Posterior vena cava (tissue), 2 donors: Measurements from ENCODE around the gene CDKN2B-AS1. TPM values are rescaled to one million over a fixed set of nuclear protein-coding genes. Genes with fewer than 3 reads are reported as not detected.
"Not testable (repeated sequence)": the region's sequence is repeated elsewhere in the genome, so short reads cannot be mapped to it uniquely, and the experiment has no call there.

Experiments
- DNase-seq: peaks from one replicate; pipeline ENCODE4 v3.0.0-alpha.2; 2020; ENCODE audit warnings: low spot score
- intact Hi-C, 2 donors: fragments of 100-400 bp; cut with DNase I; formaldehyde crosslinking; loops; one replicate each; pipeline versions ENCODE4 v1.14.1 to v1.14.2; 2022 to 2023
- total RNA-seq, 2 donors: library from RNA; stranded (reverse); fragmentation: NEBNext Ultra II Directional; extraction: Animal tissue kit (Norgen Biotek cat#: 25700); gene quantifications; one replicate each; pipeline ENCODE4 v1.2.1, GENCODE V29; 2021
- donor health status: DM: yes; HTN: yes; CAD: no.
- donor health status: DM: yes; HTN: yes; CAD: no.

The CDKN2B-AS1 gene
- total RNA-seq, 2 donors from 2014 or later = 0.65 to 1.00 TPM

DNA sequence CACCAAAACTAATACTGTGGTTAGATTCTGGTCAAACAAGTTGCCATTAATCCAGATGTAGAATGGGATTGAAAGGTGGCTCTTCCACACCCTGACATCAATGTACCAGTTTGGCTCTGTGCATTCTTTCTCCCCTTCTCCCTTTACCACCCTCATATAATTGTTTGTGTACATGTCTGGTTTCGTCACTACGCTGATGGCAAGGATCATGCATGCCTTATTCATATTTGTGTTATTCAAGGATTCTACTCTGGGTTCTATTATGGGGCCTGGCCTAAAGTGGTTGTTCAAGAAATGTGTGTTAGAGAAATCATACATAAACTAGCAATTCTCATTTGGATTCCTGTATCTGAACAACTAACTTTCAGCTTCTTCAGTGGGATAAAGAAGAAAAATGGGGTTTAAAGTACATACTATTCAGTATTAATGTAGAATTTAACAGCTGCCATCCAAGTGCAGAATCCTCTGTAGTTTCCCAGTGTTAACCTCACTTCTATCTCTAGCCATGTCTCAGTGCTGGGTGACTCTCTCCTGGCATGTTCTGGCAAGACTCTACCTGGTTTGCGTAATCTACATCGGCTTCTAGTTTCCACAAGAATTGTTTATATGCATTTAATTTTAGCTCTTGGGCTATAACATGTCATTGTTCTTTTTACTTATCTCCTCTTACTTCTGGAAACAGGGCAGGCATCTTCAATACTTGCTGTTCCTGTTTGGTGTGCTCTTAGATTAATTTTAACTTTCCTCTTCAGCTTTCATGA, 42.5 kb downstream of the CDKN2B-AS1 start:
- intact Hi-C loops = no loop called here
- DNase-seq = no peak

DNA sequence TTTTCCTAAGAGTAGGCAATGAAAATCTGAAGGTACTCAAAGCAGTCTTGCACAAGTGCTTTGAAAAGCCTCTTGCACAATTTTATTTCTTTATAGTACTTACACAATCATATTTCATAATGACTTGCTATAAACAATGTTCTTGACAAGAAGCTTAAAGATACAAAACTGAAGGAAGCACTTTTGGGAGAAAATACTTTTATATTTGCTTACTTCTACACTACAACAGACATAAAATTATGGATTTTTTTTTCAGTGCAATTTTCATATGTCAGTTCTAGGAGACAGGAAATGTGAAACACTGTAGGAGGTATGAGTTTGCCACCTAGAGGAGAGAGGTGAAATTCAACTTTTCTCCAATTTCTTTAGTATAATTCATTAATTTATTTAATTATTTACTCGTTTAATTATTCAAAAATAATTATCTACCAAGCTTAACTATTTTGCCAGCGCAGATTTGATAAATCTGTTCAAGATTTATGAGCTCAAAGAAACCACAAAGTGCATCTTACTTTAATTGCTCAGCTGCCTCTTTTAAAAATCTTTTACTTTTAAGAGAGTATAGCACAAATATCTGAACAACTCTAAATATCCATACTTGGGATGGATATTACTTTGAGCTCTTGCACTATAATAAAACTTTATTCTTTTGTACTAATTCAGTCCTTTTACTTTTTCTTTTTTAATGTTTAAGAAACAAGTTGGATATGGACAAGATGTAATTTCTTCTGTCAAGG, 43.5 kb downstream of the CDKN2B-AS1 start:
- no peak for DNase-seq
- intact Hi-C loops = no loop called here

DNA sequence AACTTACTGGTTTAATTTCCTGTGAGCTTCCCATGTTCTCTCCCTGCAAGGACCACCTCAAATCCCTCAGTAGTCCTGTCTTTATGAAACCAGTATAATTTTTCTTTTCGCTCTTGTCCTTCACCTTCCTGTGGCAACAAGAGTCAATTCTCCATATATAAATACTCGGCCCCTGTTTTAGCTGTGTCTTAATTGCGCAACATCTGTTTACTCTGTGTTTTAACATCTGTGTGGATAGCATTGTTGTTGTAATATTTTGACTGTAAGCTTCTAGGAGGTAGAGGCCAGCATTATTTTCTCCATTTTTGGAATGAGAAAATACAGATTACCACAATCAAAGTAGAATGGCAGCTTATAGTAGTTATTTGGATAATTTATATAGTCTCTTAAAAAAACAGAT, 44.7 kb downstream of the CDKN2B-AS1 start:
- DNase-seq = no peak
- intact Hi-C loops = no loop called here

DNA sequence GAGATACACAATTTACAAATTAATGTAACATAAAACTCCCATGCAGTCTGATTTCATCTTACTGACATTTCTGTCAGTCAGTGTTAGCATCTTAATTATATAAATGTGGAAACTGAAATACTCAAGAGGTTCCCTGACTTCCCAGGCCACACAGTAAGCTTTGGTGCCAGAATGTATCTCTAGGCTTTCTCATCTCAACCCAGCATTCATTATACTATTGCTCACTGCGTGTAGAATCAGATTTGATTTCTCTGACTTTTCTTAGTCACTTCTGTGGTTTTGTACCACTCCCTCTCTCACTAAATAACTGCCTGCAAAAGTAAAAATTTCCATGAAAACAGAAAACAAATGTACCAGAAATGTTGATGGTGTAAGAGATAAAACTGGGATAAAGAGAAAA, 46.2 kb downstream of the CDKN2B-AS1 start:
- intact Hi-C loops = no loop called here
- DNase-seq = no peak

DNA sequence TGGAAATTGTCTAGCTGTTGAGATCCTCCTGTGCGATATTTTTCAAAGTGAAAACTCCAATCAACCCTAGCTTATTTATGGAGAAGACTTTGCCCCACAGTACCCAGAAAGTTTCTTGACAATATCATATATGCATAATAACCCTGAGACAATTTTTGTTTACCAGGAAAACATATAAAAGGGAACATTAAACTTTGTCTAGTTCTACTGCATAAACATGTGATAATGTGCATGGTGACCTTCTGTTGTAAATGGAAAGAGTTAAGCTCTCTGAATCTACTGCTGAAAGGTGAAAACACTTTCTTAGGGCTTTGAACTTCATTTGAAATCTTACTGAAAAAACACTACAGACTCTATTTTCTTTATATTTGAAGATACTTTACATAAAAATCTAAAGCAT, 46.8 kb downstream of the CDKN2B-AS1 start:
- intact Hi-C loops = no loop called here
- no peak for DNase-seq

DNA sequence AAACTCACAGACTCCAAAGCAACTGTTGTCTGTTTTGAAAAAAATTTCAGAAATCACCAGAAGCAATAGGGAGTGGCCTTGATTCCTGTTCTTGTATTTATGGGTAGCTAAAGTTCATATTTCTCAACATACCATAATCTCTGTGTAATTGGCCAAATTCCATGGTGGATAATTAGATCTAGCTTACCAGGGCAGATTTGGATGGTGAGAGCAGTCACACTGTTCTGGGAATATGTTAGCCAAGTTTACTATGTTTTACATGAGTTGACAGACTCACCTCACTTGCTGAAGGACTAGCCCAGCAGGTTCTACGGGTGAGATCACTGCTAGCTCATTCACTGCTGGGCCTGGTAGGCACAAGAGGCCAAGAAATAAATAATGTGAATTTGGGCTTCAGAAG, 47.2 kb downstream of the CDKN2B-AS1 start:
- intact Hi-C loops = no loop called here
- no peak for DNase-seq

DNA sequence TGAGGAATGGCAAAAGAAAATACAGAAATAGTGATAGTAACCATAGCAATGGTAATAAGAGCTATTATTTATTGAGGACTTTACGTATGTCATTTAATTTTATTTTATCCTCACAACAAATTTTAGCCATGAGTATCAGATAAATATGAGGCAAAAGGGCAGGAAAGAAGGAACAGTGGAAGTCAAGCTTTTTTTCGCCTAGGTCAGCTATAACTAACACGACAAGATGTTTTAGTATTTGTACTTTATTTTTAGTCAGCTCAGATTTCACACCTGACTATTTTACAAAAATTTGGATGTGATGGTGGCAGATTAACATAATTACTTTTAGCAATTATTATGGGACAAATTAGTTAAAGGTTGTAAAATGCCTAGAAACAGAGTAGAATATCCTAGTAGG, 49.3 kb downstream of the CDKN2B-AS1 start:
- no peak for DNase-seq
- intact Hi-C loops = no loop called here

DNA sequence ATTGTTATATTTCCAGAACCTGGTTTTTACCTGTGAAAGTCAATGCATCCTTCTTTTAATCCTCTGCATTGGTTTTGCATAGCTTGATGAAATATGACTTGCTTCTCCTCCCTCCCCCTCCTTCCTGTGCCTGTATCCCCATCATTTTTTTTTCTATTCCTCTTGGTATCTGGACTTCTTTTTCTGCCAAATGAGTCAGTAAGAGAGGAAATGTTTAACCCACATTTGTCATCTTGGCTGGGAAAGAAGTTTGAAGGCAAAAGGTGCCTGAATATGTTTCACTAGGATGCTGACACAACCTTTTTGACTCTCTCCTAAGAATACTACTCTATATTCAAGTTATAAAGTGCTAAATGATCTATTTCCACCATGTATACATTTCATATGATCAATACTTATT, 50.0 kb downstream of the CDKN2B-AS1 start:
- intact Hi-C loops = no loop called here

DNA sequence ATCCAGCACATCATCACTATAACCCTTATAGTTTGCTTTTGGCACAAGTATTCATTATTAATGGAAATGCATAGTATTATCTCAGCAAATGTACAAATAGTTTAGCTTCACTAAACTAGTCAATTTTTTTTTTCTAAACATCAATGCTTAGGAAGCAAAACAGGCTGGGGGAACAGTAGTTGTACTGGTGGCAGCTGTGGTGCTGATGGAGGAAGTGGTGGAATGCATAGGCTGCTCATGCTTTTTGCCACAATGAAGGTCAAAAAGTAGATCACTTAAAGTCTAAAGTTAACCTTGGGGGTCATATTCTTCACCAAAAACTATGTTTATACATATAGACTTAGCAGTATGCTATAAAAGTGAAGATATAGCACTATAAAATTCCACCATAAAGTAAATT, 50.8 kb downstream of the CDKN2B-AS1 start:
- DNase-seq = no peak
- intact Hi-C loops = no loop called here

More for the DNA sequence above, 50.0 kb downstream of the CDKN2B-AS1 start:
- no peak for DNase-seq

DNA sequence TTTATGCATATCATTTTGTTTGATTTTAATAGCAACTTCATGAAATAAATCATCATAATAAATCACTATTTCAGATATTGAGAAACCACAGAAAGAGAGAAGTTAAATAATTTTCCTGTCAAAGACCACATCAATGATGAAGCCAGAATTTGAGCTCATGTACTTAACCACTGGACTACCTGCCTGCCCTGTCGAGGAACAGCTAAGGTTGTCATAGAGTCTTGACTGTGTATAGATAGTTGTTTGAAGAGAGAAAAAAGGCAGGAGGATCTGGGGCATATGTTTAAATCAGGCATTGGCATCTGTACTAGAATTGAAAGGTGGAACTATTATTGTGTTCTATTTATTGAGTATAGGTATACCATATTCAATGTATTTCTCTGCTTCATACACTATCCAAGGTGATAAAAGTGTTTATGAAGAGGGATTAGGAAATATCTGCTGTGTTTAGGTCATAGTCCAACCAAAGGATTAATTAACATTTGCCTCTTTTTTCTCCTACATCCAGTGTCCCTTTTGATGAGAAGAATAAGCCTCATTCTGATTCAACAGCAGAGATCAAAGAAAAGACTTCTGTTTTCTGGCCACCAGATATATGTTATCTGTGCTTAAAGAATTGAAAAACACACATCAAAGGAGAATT, 51.8 kb downstream of the CDKN2B-AS1 start:
- intact Hi-C loops = no loop called here

DNA sequence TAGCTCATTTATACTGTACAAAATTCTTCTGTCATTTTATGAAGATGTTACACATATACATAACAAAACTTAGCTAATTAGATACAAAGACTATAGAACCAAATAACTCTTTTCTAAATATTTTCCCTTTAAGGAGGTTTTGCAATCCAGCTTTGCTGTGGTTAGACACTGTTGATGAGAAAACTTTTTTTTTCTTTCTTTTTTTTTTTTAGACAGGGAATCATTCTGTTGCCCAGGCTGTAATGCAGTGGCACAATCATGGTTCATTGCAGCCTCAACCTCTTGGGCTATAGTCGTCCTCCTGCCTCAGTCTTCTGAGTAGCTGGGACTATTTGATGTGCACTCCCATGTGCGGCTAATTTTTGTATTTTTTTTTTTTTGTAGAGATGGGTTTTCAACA, 53.0 kb downstream of the CDKN2B-AS1 start:
- intact Hi-C loops = no loop called here
- no peak for DNase-seq

More for the DNA sequence above, 51.8 kb downstream of the CDKN2B-AS1 start:
- DNase-seq = no peak

DNA sequence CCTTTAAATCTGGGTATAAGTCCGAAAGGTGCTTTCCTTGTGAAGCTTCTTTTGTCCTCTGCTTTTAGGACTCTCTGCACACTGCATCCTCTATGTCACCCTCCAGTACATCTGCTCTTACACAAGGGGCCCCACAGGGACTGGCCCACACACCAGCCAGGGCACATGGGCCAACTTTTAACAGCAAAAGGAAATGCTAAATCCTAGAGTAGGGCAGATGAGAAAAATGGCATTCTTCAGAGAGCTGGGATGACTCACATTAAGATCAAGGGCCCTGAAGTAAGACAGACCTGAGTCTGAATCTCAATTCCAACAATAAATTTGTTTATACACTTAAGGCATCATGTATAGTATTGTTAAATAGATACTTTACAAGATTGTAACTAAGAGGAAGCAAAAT, 54.8 kb downstream of the CDKN2B-AS1 start:
- intact Hi-C loops = no loop called here
- DNase-seq = no peak

DNA sequence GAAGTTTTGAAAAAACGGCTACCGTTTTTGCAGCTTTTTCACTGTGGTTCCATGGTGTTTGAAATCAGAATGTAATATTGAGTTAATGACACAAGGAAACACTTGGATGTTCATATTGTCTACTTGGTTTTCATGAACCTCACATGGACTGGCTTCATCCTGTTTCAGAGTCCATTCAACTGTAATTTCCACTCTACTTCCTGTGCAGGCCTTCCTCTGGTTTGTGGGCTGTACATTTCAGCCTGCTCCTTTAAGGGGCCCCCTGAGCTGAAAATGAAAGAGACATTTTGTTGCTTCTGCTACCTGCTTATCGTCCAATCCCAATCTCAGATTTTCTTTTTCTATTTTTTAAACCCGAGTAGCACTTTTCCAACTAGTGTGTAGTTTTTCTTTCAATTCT, 56.3 kb downstream of the CDKN2B-AS1 start:
- DNase-seq = no peak
- intact Hi-C loops = no loop called here

DNA sequence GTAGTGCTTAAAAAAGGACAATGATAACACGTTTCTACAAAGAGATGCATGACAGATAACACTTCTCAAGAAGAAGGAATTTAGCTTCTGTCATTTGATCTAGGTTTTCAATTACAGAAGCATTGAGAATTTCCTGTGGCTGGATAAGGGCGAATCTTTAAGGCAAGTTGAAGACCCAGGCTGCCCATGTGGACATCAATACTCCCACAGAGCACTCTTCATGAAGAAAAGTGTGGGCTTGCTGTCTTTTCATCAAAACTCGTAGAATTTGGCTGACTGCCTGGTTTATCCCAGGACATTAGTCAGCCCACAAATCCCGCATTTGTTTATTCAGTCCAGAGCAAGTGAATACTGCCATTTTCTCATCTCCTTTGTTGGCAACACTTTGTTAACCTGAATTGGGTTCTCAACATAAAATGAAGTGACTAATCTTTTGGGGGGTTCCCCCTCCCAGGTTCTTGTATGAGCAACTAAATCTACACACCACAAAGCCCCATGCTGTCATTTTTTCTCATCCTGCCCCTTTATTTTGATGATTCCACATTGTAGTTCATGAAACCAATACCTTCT, 57.9 kb downstream of the CDKN2B-AS1 start:
- no peak for DNase-seq
- intact Hi-C loops = no loop called here

DNA sequence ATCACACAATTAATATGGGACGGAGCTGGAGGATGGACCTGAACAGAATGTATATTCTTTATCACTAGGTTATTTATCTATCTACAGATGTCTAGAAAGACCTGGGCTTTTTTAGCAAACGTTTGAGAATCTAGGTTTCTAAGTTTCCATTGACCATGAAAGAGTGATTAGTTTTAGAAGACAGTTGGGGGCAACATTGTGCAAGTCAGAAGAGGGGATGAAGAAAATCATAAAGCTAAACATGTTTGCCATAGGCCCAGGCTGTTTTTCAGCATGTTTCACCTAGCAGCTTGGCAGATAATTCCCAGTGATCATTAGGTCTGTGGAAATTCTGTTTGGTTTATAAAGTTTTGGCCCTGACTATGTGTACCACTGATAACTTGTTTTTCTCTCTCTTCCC, 58.6 kb downstream of the CDKN2B-AS1 start:
- DNase-seq = no peak
- intact Hi-C loops = no loop called here

DNA sequence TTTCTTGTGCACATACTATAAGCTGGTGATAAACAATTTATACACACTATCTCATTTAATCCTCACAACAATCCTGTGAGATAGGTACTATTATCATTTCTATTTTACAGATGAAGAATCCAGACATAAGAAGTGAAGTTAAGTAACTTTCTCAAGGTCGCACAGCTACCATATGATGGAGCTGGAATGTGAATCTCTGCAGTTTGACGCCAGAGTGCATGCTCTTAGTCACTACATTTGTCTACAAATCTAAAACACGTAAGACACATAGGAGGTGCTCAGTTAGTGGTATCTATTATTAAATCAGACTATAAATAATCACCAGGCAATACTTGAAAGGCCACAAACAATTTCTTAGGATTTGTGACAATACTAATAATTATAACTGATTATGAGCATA, 59.5 kb downstream of the CDKN2B-AS1 start:
- no peak for DNase-seq
- intact Hi-C loops = no loop called here

DNA sequence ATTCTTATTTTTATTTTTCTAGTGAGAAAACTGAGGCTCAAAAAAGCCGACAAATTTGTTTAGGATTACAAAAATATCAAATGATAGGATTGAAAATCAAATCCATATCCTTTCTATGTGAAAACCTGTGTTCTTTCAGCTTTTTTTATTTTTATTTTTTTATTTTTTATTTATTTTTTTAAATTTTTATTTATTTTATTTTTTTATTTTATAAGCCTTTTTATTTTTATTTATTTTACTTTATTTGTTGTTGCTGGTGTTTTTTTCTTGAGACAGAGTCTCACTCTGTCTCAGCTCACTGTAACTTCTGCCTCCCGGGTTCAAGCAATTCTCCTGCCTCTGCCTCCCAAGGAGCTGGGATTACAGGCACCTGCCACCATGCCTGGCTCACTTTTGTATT, 59.9 kb downstream of the CDKN2B-AS1 start:
- no peak for DNase-seq
- intact Hi-C loops = no loop called here

DNA sequence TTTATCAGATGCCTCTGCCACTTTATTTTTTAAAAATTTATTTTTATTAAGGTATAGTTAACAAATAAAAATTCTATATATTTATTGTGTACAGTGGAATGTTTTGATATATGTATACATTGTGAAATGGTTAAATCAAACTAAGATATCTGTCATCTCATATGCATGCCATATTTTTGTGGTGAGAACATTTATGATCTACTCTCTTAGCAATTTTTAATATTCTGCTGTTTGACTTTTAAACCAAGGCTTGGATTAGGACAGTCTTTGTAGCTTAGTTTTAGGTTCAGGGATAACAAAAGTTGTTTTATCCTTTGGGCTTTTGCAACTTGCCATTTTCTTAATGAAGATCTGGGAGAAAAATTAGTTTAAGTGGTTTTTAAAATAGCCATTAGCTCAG, 60.5 kb downstream of the CDKN2B-AS1 start:
- intact Hi-C loops = no loop called here

DNA sequence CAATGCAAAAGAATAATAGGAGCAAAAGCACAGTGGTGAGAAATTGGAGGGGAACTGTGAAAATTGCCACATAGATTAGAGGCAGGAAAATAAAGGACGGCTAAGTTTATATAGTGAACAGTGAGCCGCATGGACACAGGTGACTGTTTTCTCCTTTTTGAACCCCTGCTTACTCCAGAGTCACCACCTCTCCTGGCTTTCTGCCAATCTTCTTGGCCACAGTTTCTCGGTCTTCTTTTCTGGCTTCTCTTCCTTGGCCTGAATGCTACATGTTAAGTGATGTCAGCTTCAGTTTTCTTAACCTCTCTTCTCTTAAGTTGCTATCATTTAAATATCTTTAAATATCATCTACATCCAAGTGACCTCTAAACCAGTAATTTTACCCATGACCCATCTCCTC, 61.8 kb downstream of the CDKN2B-AS1 start:
- intact Hi-C loops = no loop called here
- DNase-seq = no peak

More for the DNA sequence above, 60.5 kb downstream of the CDKN2B-AS1 start:
- no peak for DNase-seq

DNA sequence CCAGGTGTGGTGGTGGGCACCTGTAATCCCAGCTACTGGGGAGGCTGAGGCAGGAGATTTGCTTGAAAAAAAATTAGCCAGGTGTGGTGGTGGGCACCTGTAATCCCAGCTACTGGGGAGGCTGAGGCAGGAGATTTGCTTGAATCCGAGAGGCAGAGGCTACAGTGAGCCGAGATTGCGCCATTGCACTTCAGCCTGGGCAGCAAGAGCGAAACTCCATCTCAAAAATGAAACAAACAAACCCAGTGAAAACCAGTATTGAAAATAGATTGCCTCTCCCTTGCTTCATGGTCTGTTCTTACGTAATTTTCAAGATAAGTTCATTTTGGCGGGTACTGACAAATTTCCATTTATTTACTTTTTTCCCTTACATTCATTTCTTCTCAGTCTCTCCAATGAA, 63.4 kb downstream of the CDKN2B-AS1 start:
- DNase-seq, intact Hi-C loops: not testable (repeated sequence)
